ENCODE data around the gene NANOS3. TPM values are rescaled to one million over a fixed set of nuclear protein-coding genes. Genes with fewer than 3 reads are reported as not detected.

Gene NANOS3
- total and polyA plus RNA-seq, 10 of the 15 experiments (the other 5 are each of a cell fraction or from before 2014, with no cell fraction given): 0.31 to 1.7 (median 0.81) TPM

- TF ChIP-seq CHD2 (IDR thresholded peaks at IDR 0.05; ENCODE audit: borderline replicate concordance, low read depth, low read length): 0 out of 2 replicates have a peak, but pooled peaks have one; percentile 37
- no peak for TF ChIP-seq CBX5 (IDR thresholded peaks at IDR 0.05; ENCODE audit: low read depth)
- TF ChIP-seq ETV6 (conservative IDR thresholded peaks at IDR 0.05 in 1 of 2, IDR thresholded peaks at IDR 0.05 in 1 of 2; ENCODE audit: borderline replicate concordance in 1 of 2, low read depth in 1 of 2): peak in 1 of 2 experiments; percentile 90; a peak in 2 of 4 replicates
- peak; percentile 32 for TF ChIP-seq KLF5 (IDR thresholded peaks at IDR 0.05; ENCODE audit: partially characterized antibody)
- TF ChIP-seq TCF7 (IDR thresholded peaks at IDR 0.05; ENCODE audit: borderline replicate concordance): no peak
- 0 out of 2 replicates have a peak, but pooled peaks have one; percentile 39 for TF ChIP-seq IRF4 (IDR thresholded peaks at IDR 0.05; ENCODE audit: low read depth, low read length)
- TF ChIP-seq BCL11A (IDR thresholded peaks at IDR 0.05; ENCODE audit: low read depth, low read length): 0 out of 2 replicates have a peak, but pooled peaks have one; percentile 15
- TF ChIP-seq DPF2 (IDR thresholded peaks at IDR 0.05): peak; percentile 83
- no peak for TF ChIP-seq NR2C2 (IDR thresholded peaks at IDR 0.05; ENCODE audit: borderline replicate concordance, control insufficient read depth, insufficient read length, low read depth)
- TF ChIP-seq ATF7 (IDR thresholded peaks at IDR 0.05; ENCODE audit: low read depth): peak; percentile 31
- 0 out of 2 replicates have a peak, but pooled peaks have one; percentile 13 for TF ChIP-seq RCOR1 (conservative IDR thresholded peaks at IDR 0.05; ENCODE audit: low read depth, low read length)
- peak; percentile 13; the same call in 1 of the 2 replicates for TF ChIP-seq BACH1 (IDR thresholded peaks at IDR 0.05; ENCODE audit: borderline replicate concordance)
- TF ChIP-seq, protein P1, sequence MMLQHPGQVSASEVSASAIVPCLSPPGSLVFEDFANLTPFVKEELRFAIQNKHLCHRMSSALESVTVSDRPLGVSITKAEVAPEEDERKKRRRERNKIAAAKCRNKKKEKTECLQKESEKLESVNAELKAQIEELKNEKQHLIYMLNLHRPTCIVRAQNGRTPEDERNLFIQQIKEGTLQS (IDR thresholded peaks at IDR 0.05; ENCODE audit: borderline replicate concordance, extremely low read depth, low read depth, low read length): no peak
- TF ChIP-seq RAD51 (IDR thresholded peaks at IDR 0.05): no peak
- TF ChIP-seq, protein P2, sequence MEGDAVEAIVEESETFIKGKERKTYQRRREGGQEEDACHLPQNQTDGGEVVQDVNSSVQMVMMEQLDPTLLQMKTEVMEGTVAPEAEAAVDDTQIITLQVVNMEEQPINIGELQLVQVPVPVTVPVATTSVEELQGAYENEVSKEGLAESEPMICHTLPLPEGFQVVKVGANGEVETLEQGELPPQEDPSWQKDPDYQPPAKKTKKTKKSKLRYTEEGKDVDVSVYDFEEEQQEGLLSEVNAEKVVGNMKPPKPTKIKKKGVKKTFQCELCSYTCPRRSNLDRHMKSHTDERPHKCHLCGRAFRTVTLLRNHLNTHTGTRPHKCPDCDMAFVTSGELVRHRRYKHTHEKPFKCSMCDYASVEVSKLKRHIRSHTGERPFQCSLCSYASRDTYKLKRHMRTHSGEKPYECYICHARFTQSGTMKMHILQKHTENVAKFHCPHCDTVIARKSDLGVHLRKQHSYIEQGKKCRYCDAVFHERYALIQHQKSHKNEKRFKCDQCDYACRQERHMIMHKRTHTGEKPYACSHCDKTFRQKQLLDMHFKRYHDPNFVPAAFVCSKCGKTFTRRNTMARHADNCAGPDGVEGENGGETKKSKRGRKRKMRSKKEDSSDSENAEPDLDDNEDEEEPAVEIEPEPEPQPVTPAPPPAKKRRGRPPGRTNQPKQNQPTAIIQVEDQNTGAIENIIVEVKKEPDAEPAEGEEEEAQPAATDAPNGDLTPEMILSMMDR (IDR thresholded peaks at IDR 0.05 in 2 of 3, conservative IDR thresholded peaks at IDR 0.05 in 1 of 3; ENCODE audit: control insufficient read depth in 2 of 3, extremely low read depth in 1 of 3, insufficient read depth in 1 of 3, low read depth in 3 of 3, low read length in 3 of 3): 0 out of 6 replicates have a peak, but pooled peaks of 1 of the 3 experiments have one; percentile 8
- no peak for TF ChIP-seq TARDBP (IDR thresholded peaks at IDR 0.05; ENCODE audit: borderline replicate concordance)
- peak; percentile 63; the same call in 1 of the 2 replicates for TF ChIP-seq SPI1 (IDR thresholded peaks at IDR 0.05; ENCODE audit: borderline replicate concordance, insufficient read depth, low read depth, low read length)
- TF ChIP-seq PKNOX1 (IDR thresholded peaks at IDR 0.05): peak; percentile 69; the same call in 1 of the 2 replicates
- TF ChIP-seq ELK1 (IDR thresholded peaks at IDR 0.05; ENCODE audit: low read depth, low read length): peak; percentile 44; the same call in 1 of the 2 replicates
- 0 out of 2 replicates have a peak, but pooled peaks have one; percentile 35 for TF ChIP-seq MTA2 (IDR thresholded peaks at IDR 0.05; ENCODE audit: low read depth)
- TF ChIP-seq EGR1 (IDR thresholded peaks at IDR 0.05; ENCODE audit: borderline replicate concordance in 1 of 2, low read depth in 2 of 2, low read length in 2 of 2): peak in 1 of 2 experiments; percentile 75; a peak in 1 of 3 replicates
- peak; percentile 88 to 90 for TF ChIP-seq IKZF2 (IDR thresholded peaks at IDR 0.05)
- TF ChIP-seq SIN3A (IDR thresholded peaks at IDR 0.05; ENCODE audit: low read depth, low read length): peak; percentile 39; the same call in 1 of the 2 replicates
- TF ChIP-seq SMAD5 (IDR thresholded peaks at IDR 0.05; ENCODE audit: low read depth): peak; percentile 78; the same call in 1 of the 2 replicates
These were observed 37.6 kb upstream of the NANOS3 start (continued) for GRCh38 chr19:13839130-13839937.
